ENCODE data around the gene INPP5A.

INPP5A gene

DNA sequence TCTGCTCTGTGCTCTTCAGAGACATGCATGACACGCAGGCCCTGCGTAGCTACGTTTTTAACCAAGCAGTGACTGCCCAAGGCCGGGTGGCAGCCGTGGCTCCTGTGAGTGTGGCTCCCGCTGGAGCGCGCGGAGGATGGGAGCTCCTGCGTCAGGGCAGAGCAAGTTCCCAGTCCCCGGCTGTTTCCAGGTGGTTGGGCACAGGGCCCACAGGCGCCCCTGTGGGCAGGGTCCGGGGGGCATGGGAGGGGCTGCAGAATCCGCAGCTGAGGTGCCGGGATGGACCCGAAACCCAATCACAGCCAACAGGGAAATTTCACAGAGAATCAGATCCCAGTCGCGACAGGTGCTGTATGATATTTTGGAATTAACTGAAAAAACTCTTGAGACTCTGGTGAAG, 238.6 kb downstream of the INPP5A start:
- intact Hi-C loops (cut with DNase I), result no loop called here

GRCh38 chr10:132776821-132777220, 239.2 kb downstream of the INPP5A start:
- intact Hi-C loops (cut with DNase I), result no loop called here
- DNase-seq, result no peak

More for the DNA sequence above, 238.6 kb downstream of the INPP5A start:
- no peak for DNase-seq

GRCh38 chr10:132777441-132777840, 239.9 kb downstream of the INPP5A start:
- intact Hi-C loops (cut with DNase I), result no loop called here
- DNase-seq, result no peak

DNA sequence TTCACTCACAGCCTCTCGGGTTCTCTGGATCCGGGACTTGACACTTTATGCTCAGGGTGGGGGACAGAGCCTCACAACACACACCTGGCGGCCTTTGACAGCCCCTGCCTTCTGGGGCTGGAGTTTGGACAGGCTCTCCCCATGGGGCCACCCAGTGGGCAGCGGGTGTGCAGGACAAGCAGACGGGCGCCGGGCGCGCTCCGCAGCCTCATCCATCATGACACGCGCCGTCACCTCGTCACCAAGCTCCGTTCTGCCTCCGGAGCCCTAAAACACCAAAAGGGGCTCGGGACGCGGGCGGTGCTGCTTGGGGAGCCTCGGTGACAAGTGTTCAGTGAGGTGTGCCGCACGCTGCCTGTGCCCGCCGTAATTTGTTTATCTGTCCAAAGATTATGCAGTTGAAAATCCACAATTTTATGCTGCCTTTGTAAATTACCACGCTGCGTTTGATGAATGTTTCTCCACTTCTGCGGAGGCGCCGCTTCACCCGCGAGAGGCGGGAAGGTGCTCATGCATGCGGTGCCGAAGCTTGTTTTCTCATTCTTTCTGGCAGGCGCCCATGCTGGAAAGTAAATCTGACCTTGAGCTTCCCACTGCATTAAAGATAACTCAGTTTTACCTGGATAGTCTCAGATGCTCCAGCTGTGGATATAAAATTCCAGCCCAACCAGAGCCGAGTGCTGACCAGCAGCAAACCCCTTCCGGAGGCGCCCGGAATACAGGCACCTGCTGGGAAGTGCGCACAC, 242.1 kb downstream of the INPP5A start:
- DNase-seq, result peak in 2 of 42 donors; percentile 38 to 61
- intact Hi-C loops (cut with DNase I), result no loop called here

- DNase-seq, result no peak
- intact Hi-C loops (cut with DNase I), result no loop called here
Observed at GRCh38 chr10:132780356-132780755, 242.8 kb downstream of the INPP5A start.

- DNase-seq, result no peak
- intact Hi-C loops (cut with DNase I), result no loop called here
Observed at GRCh38 chr10:132781556-132781955, 244.0 kb downstream of the INPP5A start.

DNA sequence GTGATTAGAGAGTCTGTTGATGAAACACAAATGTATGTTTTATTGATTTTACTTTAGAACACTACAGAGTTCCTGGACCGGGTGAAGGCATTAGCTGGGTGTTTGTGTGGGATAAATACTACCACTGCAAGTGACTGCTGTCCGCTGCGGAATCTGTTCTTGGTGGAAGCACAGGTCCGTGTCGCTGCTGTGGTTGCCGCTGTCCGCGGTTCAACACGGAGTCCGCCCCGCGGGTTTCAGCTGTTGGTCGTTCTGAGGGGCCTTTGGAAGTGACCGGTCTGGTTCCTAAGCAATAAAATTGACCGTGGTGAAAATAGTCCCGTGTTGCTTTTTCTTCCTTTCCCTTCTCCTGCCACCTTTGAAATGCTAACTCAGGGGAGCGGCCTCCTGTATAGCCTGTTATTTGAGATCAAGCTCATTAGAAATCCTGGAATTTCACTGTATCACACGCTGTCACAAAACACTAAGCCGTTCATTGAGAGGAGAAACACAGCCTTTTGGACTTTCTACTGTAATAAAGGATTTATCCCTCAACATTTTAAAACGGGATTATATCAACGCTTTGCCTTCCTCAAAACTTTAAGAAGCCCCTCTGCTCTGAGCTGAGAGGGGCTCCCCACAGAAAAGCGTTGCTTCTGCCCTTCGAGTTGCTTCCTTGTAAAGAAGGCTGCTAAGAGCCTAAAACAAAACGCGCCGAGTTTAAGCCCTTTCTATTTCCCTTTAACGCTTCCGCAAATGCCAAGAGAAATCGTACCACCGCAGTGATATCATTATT, 245.8 kb downstream of the INPP5A start:
- intact Hi-C loops (cut with DNase I), result no loop called here
- DNase-seq, result peak in 3 of 42 donors; percentile 19 to 55 (median 45)

- intact Hi-C loops (cut with DNase I), result no loop called here
- peak in 4 of 42 donors; percentile 38 to 52 (median 41) for DNase-seq
Observed at GRCh38 chr10:132783940-132784865, 246.6 kb downstream of the INPP5A start.

DNA sequence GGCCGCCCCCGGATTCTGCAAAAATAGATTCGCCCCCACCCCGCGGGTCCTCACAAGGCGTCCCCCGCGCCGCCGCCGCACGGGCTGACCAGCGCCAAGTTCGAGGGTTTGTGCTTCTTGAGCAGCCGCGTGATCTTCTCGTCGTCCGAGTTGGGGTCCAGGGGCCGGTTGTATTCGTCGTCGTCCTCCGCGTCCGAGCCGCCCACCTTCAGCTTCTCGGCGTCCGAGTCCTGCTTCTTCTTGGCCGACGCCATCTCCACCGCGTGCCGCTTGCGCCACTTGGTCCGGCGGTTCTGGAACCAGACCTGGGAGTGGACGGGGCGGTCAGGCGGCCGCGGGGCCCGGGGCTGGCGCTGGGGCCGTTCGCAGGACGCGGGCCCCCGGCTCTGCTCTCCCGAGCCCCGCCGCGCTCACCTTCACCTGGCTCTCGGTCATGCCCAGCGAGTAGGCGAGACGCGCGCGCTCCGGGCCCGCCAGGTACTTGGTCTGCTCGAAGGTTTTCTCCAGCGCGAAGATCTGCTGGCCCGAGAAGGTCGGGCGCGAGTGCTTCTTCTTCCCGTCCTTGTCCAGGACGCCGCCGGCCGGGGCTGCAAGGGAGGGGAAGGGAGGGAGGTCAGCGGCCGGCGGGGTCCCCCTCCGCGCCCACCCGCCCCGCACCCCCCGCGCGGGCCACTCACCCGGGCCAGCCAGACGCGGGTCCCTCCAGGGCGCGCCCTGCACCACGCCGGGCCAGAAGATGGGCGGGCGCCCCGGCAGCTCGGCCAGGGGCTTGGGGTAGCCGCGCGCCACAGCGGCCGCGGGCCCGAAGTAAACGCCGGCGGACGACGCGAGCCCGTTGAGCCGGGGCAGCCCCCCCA, 247.5 kb downstream of the INPP5A start:
- intact Hi-C loops (cut with DNase I), result loop anchor here (5.0 kb wide), 2 partner anchors 48 to 133 kb away; no protein-coding TSS in a partner anchor
- peak in 3 of 42 donors; percentile 16 to 44 (median 28) for DNase-seq

DNA sequence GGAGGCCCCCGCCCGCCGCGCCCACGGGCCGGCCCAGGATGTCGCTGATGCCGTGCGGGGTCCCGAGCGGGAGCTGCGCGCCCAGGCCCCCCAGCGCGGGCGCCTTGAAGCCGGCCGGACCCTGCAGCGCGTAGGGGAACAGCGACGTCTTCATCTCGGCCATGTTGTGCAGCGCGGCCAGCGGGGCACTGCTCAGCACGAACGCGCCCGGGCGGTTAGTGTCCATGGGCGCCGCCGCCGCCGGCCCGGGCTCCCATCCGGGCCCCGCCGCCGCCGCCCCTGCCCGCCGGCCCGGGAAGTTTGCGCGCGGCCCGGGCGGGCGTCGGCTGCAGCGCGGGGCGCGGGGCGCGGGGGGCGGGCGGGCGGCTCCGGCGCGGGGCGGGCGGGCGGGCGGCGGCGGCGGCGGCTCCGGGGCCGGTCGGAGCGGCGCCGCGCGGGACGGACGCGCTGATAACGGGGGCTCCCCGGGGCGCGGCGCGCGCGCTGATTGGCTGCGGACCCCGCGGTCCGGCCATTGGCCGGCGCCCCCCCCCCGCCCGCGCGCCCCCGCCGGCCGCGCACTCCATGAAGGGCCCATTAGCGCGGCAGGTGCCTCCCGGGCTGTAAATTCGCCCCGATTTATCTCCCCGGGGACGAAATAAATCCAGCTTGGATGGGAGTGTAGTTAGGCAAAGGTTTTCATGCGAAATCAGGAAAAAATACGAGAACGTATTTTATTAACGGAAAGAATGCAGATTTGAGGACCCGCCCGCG, 248.3 kb downstream of the INPP5A start, which contains the start of gene NKX6-2:
NKX6-2 (minus strand) TSS at position 425 of the 753 bp plus-strand sequence; CDS start at position 226, 199 bp downstream.
- peak in 36 of 42 donors; percentile 43 to 89 (median 73) for DNase-seq
- intact Hi-C loops (cut with DNase I), result loop anchor here (5.0 kb wide), 2 partner anchors 49 to 134 kb away; no protein-coding TSS in a partner anchor

GRCh38 chr10:132786476-132786883, 248.9 kb downstream of the INPP5A start:
- intact Hi-C loops (cut with DNase I), result loop anchor here (5.0 kb wide), 2 partner anchors 49 to 134 kb away; no protein-coding TSS in a partner anchor
- peak in 8 of 42 donors; percentile 30 to 68 (median 50) for DNase-seq

GRCh38 chr10:132786884-132787494, 249.4 kb downstream of the INPP5A start:
- intact Hi-C loops (cut with DNase I), result loop anchor here (5.0 kb wide), 2 partner anchors 50 to 135 kb away; no protein-coding TSS in a partner anchor
- DNase-seq, result peak in 10 of 42 donors; percentile 41 to 72 (median 53)

DNA sequence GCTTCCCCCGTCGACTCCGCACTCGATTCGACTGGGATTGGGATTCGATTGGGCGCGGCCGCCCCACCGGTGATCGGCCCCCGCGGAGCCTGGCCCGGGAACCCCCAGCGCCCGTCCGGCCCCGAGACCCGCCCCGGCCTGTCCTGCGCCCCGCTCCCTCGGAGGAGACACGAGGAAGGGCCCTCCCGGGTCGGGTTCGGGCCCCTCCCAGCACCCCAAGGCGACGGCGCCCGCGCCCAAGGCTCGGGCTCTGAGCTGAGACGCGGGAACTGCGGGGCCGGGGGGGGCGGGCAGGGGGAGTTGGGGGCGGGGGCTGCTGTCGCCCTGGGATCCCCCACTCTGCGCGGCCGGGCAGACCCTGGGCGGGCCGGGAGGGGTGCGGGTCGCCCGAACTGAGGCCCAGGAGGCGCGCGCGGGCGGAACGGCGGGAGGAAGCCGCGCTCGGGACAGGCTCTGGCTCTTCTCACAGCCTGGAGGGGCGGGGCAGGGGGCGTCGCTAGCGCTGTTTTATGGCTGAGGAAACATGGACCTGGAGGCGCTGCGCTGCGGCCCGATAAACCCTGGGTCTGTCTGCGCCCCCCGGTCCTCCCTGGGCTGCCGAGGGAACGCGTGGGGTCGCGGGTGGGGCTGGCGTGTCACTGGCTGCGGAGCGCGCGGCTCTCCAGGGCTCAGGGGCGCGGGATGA, 250.1 kb downstream of the INPP5A start:
- intact Hi-C loops (cut with DNase I), result loop anchor here (5.0 kb wide), 2 partner anchors 50 to 135 kb away; no protein-coding TSS in a partner anchor
- peak in 19 of 42 donors; percentile 39 to 81 (median 62) for DNase-seq

DNA sequence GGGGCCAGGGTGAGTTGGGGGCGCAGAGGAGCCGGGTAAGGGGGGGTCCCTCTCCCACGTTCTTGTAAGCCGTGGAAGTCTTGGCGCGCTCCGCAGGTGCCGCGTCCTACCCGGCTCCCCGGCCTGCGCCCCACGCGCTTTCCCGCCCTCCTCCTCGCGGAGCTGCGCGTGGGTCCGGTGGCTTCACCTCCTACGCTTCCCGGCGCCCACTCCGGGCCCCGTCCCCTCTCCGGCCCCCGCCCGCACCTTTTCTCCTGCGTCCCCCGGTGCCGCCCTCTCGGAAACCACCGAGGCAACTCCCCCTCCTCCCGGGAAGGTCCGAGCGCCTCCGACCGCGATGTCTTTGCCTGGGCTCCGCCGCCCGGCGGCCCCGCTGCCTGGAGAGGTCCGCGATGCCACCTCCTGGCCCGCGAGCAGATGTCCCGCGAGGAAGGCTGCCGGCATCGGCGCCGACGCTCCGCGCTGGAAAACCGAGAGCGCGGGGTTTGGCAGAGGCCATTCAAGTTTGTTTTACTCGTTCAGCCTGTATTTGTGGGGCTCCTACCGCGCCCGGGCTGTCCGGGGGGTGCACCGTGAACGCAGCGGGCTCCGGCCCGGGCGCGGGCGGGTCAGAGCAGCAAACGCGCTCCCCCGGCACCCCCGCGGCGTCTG, 250.7 kb downstream of the INPP5A start:
- intact Hi-C loops (cut with DNase I), result loop anchor here (5.0 kb wide), 2 partner anchors 51 to 136 kb away; no protein-coding TSS in a partner anchor
- peak in 36 of 42 donors; percentile 47 to 87 (median 74) for DNase-seq

- no peak for DNase-seq
- intact Hi-C loops (cut with DNase I), result loop anchor here (5.0 kb wide), 2 partner anchors 52 to 137 kb away; no protein-coding TSS in a partner anchor
Observed at GRCh38 chr10:132788831-132789219, 251.2 kb downstream of the INPP5A start.

Measured in head of caudate nucleus (tissue), 42 donors.